Cerebellar nuclear complex (tissue), 1 donor: ENCODE results near the gene USP32.

Experiments
- DNase-seq, 2 experiments: peaks; one replicate each; lab custom pipeline; 2025; lab: John Stamatoyannopoulos, UW

Gene USP32

GRCh38 chr17:60129164-60129563 lies 262.8 kb downstream of the USP32 start:
- no peak for DNase-seq
